ENCODE measurements around the gene CPT1B. TPM values are rescaled to one million over a fixed set of nuclear protein-coding genes. Genes with fewer than 3 reads are reported as not detected.

The CPT1B gene
- total and polyA plus RNA-seq, 2 of the 8 experiments (the other 6 are each of a cell fraction or from before 2014, with no cell fraction given): 34.2 to 36.2 TPM

- Histone ChIP-seq H4K91ac (replicated peaks; ENCODE audit: insufficient read length, low read length) (no peak overlapping the region), H2AFZ (ENCODE audit: low read length) (no peak overlapping the region), H2AK5ac (ENCODE audit: low read depth, low read length) (no peak overlapping the region), H2BK20ac (ENCODE audit: low read length) (no peak overlapping the region), H3K56ac (replicated peaks; ENCODE audit: insufficient read length, low read depth, low read length) (no peak overlapping the region), H3K27ac (ENCODE audit: low read depth, low read length) (no peak overlapping the region), H3K23me2 (ENCODE audit: low read depth, low read length) (no peaks in the 10 kb centered on the region; the same call in 1 of the 2 replicates), H3K79me2 (ENCODE audit: control insufficient read depth in 1 of 2, insufficient read depth in 2 of 2, low read length in 2 of 2) (no peaks in the 10 kb centered on the region), H2BK15ac (ENCODE audit: low read length) (no peak overlapping the region), H4K5ac (ENCODE audit: insufficient read length, low read depth, low read length) (no peak overlapping the region), H3K23ac (ENCODE audit: insufficient read length) (no peak overlapping the region), H3K4me1 (replicated peaks in 1 of 4; ENCODE audit: control insufficient read depth in 3 of 4, insufficient read depth in 4 of 4, low read length in 3 of 4) (peaks cover 0 to 9% (median 4%) of the 10 kb centered on the region in 4 experiments; a peak in 3 of 7 replicates), H2BK12ac (ENCODE audit: low read depth, low read length) (no peak overlapping the region), H3K27me3 (replicated peaks in 1 of 4; ENCODE audit: control insufficient read depth in 3 of 4, extremely low read depth in 1 of 4, insufficient read depth in 3 of 4, low read length in 3 of 4) (peaks cover 23 to 45% (median 26%) of the 10 kb centered on the region in 4 experiments; a peak in 6 of 7 replicates), H2BK120ac (replicated peaks; ENCODE audit: low read depth, low read length) (no peak overlapping the region), H3K4me3 (ENCODE audit: extremely low read depth in 1 of 4, insufficient read depth in 2 of 4, low read depth in 3 of 4, low read length in 4 of 4) (no peak overlapping the region), H3K79me1 (ENCODE audit: low read depth, low read length) (no peaks in the 10 kb centered on the region), H2BK5ac (ENCODE audit: low read depth, low read length) (no peak overlapping the region), H3K4ac (replicated peaks; ENCODE audit: insufficient read length, low read depth, low read length) (no peak overlapping the region), H3K14ac (ENCODE audit: insufficient read length) (no peak overlapping the region), H3K9me3 (ENCODE audit: insufficient read depth in 2 of 2, low read depth in 1 of 2, low read length in 1 of 2) (no peaks in the 10 kb centered on the region), H3K18ac (ENCODE audit: extremely low read depth, low read length) (no peak overlapping the region), H3K4me2 (ENCODE audit: insufficient read depth in 1 of 2, low read depth in 2 of 2, low read length in 2 of 2) (no peak overlapping the region), H4K20me1 (replicated peaks in 1 of 2; ENCODE audit: control insufficient read depth in 1 of 2, insufficient read depth in 2 of 2, low read length in 2 of 2) (peaks cover 3 to 8% of the 10 kb centered on the region in 2 experiments), H4K8ac (ENCODE audit: extremely low read depth, insufficient read depth, low read length) (no peak overlapping the region), H3K36me3 (ENCODE audit: control insufficient read depth in 2 of 4, insufficient read depth in 4 of 4, low read length in 3 of 4) (no peaks in the 10 kb centered on the region), H3K9ac (replicated peaks in 1 of 4; ENCODE audit: extremely low read depth in 1 of 4, low read depth in 3 of 4, low read length in 3 of 4) (no peak overlapping the region)
- DNase-seq (ENCODE audit: low read depth in 1 of 2, low spot score in 2 of 2) (no peak), FAIRE-seq (no peak)
- ChIA-PET POLR2A (ENCODE audit: partially characterized antibody) (no interaction called here), CTCF (ENCODE audit: partially characterized antibody) (interaction anchor here (1.7 kb wide), 1 partner anchor 29 kb away, joined by 4 read pairs; no protein-coding TSS in a partner anchor)
- 89% methylated on average over 5 of the region's 5 CpGs; no CpG with 5 or more reads in 1 of the 2 experiments for WGBS, 2 experiments (ENCODE audit: extremely low coverage in 1 of 2, insufficient coverage in 1 of 2, insufficient read length in 1 of 2, insufficient replicate concordance in 2 of 2, low coverage in 1 of 2, low lambda C conversion rate in 2 of 2, missing lambda C conversion rate in 1 of 2)
- TF ChIP-seq E2F6 (IDR thresholded peaks at IDR 0.05): no peak
- no peak for TF ChIP-seq RXRA (IDR thresholded peaks at IDR 0.05; ENCODE audit: insufficient read depth, low read depth, low read length)
- TF ChIP-seq TAF7 (optimal IDR thresholded peaks at IDR 0.05; ENCODE audit: borderline replicate concordance, low read depth, low read length): no peak
- TF ChIP-seq ATF2 (IDR thresholded peaks at IDR 0.05; ENCODE audit: low read length): no peak
- no peak for TF ChIP-seq MAFK (IDR thresholded peaks at IDR 0.05; ENCODE audit: low read depth, low read length)
- no peak for TF ChIP-seq SIRT6 (IDR thresholded peaks at IDR 0.05; ENCODE audit: low read length)
- TF ChIP-seq CEBPB (IDR thresholded peaks at IDR 0.05; ENCODE audit: low read depth, low read length): no peak
Observed at GRCh38 chr22:50597097-50597496, 18.9 kb upstream of the CPT1B start.
